MM.1S (cell line): Measurements from ENCODE around the gene S100A16.

Experiments
- DNase-seq: peaks from one replicate; pipeline ENCODE4 v3.0.0-alpha.2; 2015
- H2AFZ ChIP-seq: fragments of 300-600 bp; sonication (generic); 2 replicates; pipeline ENCODE4 v1.6.0; 2016; ENCODE audit warnings: antibody characterized with exemption, low read length
- H3F3A ChIP-seq: fragments of 300-600 bp; sonication (generic); 2 replicates; pipeline ENCODE4 v1.6.1; 2016; ENCODE audit warnings: mild to moderate bottlenecking, antibody characterized with exemption, low read length, moderate library complexity, mixed read lengths; ENCODE audit not compliant: insufficient read depth
- H3K27ac ChIP-seq: fragments of 300-600 bp; sonication (generic); 2 replicates; pipeline ENCODE4 v1.5.1; 2016; ENCODE audit warnings: mild to moderate bottlenecking, low read length
- H3K27me3 ChIP-seq: fragments of 300-600 bp; sonication (generic); replicated peaks from 2 replicates; pipeline ENCODE4 v1.6.0; 2016; ENCODE audit warnings: low read length; ENCODE audit not compliant: insufficient read depth
- H3K36me3 ChIP-seq: fragments of 300-600 bp; sonication (generic); replicated peaks from 2 replicates; pipeline ENCODE4 v1.6.1; 2016; ENCODE audit warnings: mild to moderate bottlenecking, low read length, mixed read lengths; ENCODE audit not compliant: insufficient read depth
- H3K4me1 ChIP-seq: fragments of 300-600 bp; sonication (generic); 2 replicates; pipeline ENCODE4 v1.6.1; 2016; ENCODE audit warnings: low read length, mixed read lengths
- H3K4me2 ChIP-seq: fragments of 300-600 bp; sonication (generic); 2 replicates; pipeline ENCODE4 v1.6.0; 2016; ENCODE audit warnings: low read depth, low read length
- H3K4me3 ChIP-seq: fragments of 300-600 bp; sonication (generic); 2 replicates; pipeline ENCODE4 v1.5.1; 2016; ENCODE audit warnings: low read length, mixed read lengths
- H3K79me2 ChIP-seq: fragments of 300-600 bp; sonication (generic); 2 replicates; pipeline ENCODE4 v1.6.1; 2016; ENCODE audit warnings: mixed run types, low read length, mixed read lengths
- H3K9ac ChIP-seq: fragments of 300-600 bp; sonication (generic); 2 replicates; pipeline ENCODE4 v1.6.1; 2016; ENCODE audit warnings: low read length, mixed read lengths
- H3K9me2 ChIP-seq: fragments of 300-600 bp; sonication (generic); replicated peaks from 2 replicates; pipeline ENCODE4 v1.6.1; 2016; ENCODE audit warnings: mild to moderate bottlenecking, low read length, mixed read lengths; ENCODE audit not compliant: insufficient read depth
- H3K9me3 ChIP-seq: fragments of 300-600 bp; sonication (generic); replicated peaks from 2 replicates; pipeline ENCODE4 v1.6.1; 2016; ENCODE audit warnings: mild to moderate bottlenecking, low read length, mixed read lengths; ENCODE audit not compliant: insufficient read depth
- H4K20me1 ChIP-seq: fragments of 300-600 bp; sonication (generic); 2 replicates; pipeline ENCODE4 v1.6.1; 2016; ENCODE audit warnings: mild to moderate bottlenecking, low read length, moderate library complexity, mixed read lengths; ENCODE audit not compliant: insufficient read depth
- CTCF ChIP-seq: fragments of 300-600 bp; sonication (generic); IDR thresholded peaks from 2 replicates; pipeline ENCODE4 v1.5.1; 2016; ENCODE audit warnings: antibody characterized with exemption, low read length, mixed read lengths
- EZH2 ChIP-seq: fragments of 300-600 bp; sonication (generic); optimal IDR thresholded peaks from 2 replicates; pipeline ENCODE3; 2017; ENCODE audit warnings: low read depth, mild to moderate bottlenecking, antibody characterized with exemption, low read length, mixed read lengths
- EZH2phosphoT487 ChIP-seq: fragments of 300-600 bp; sonication (generic); IDR thresholded peaks from 2 replicates; pipeline ENCODE4 v1.6.1; 2018; ENCODE audit warnings: antibody characterized with exemption, low read length

Gene S100A16

GRCh38 chr1:153635872-153636271, 22.9 kb upstream of the S100A16 start:
- Histone ChIP-seq H3K9me2 (no peaks in the 10 kb centered on the region), H3F3A (peaks cover 5% of the 10 kb centered on the region), H3K36me3 (peaks cover 37% of the 10 kb centered on the region), H3K4me2 (no peak overlapping the region), H3K4me1 (peaks cover 4% of the 10 kb centered on the region; the same call in 1 of the 2 replicates), H3K4me3 (no peak overlapping the region), H2AFZ (no peak overlapping the region), H3K27ac (no peak overlapping the region), H3K9me3 (no peaks in the 10 kb centered on the region), H3K79me2 (peaks cover 69% of the 10 kb centered on the region), H3K9ac (no peak overlapping the region), H4K20me1 (no peaks in the 10 kb centered on the region), H3K27me3 (no peaks in the 10 kb centered on the region)
- DNase-seq: no peak
- TF ChIP-seq CTCF: no peak

- H3K36me3 ChIP-seq: peaks cover 27% of the 10 kb centered on the region
- TF ChIP-seq EZH2 (no peak), CTCF (no peak), EZH2phosphoT487 (no peak)
- H4K20me1 ChIP-seq: no peaks in the 10 kb centered on the region
- peak within 1 kb of the TSS; percentile 92 for H3K4me3 ChIP-seq
- H3K4me1 ChIP-seq: peaks cover 4% of the 10 kb centered on the region; the same call in 1 of the 2 replicates
- DNase-seq: peak; percentile 100
- H3K9ac ChIP-seq: peak within 1 kb of the TSS; percentile 99
- H3K79me2 ChIP-seq: peaks cover 50% of the 10 kb centered on the region
- no peaks in the 10 kb centered on the region for H3K9me2 ChIP-seq
- peak within 1 kb of the TSS; percentile 27 for H2AFZ ChIP-seq
- H3K4me2 ChIP-seq: peak within 1 kb of the TSS; percentile 64; the same call in 1 of the 2 replicates
- no peaks in the 10 kb centered on the region for H3K9me3 ChIP-seq
- H3K27ac ChIP-seq: peak within 1 kb of the TSS; percentile 95
- H3K27me3 ChIP-seq: no peaks in the 10 kb centered on the region
- peaks cover 5% of the 10 kb centered on the region for H3F3A ChIP-seq
Observed at GRCh38 chr1:153633754-153634665, 21.1 kb upstream of the S100A16 start, which contains the start of gene CHTOP. CHTOP (plus strand) TSS chr1:153634066; CDS start chr1:153636589, 2,523 bp downstream.

- H3K27ac ChIP-seq: no peak overlapping the region
- H4K20me1 ChIP-seq: no peaks in the 10 kb centered on the region
- peaks cover 5% of the 10 kb centered on the region for H3F3A ChIP-seq
- no peak for DNase-seq
- H3K4me3 ChIP-seq: peak overlapping the region; percentile 92
- peak overlapping the region; percentile 27; the same call in 1 of the 2 replicates for H2AFZ ChIP-seq
- H3K9me2 ChIP-seq: no peaks in the 10 kb centered on the region
- H3K9ac ChIP-seq: no peak overlapping the region
- peaks cover 23% of the 10 kb centered on the region for H3K36me3 ChIP-seq
- peak overlapping the region; percentile 42; the same call in 1 of the 2 replicates for H3K4me2 ChIP-seq
- peaks cover 43% of the 10 kb centered on the region for H3K79me2 ChIP-seq
- no peaks in the 10 kb centered on the region for H3K9me3 ChIP-seq
- H3K27me3 ChIP-seq: no peaks in the 10 kb centered on the region
- no peak for TF ChIP-seq CTCF
- TF ChIP-seq EZH2: no peak
- no peak for TF ChIP-seq EZH2phosphoT487
- H3K4me1 ChIP-seq: peaks cover 4% of the 10 kb centered on the region; the same call in 1 of the 2 replicates
Observed at GRCh38 chr1:153633161-153633753, 20.3 kb upstream of the S100A16 start.
